CD4-positive, alpha-beta memory T cell (primary cell): ENCODE measurements around the gene POFUT2. TPM values are rescaled to one million over a fixed set of nuclear protein-coding genes. Genes with fewer than 3 reads are reported as not detected.

Experiments used
- CTCF ChIA-PET: fragments of 350-600 bp; sonication (Branson Sonifier 250); formaldehyde crosslinking; loops from one replicate; lab custom pipeline; 2021; ENCODE audit warnings: inconsistent platforms; ENCODE audit not compliant: partially characterized antibody; lab: Charles Lee
- POLR2A ChIA-PET: fragments of 350-600 bp; sonication (Branson Sonifier 250); formaldehyde crosslinking; loops from one replicate; lab custom pipeline; 2021; ENCODE audit not compliant: partially characterized antibody; lab: Charles Lee
- DNase-seq, 5 donors: peaks; one replicate each; pipeline versions ENCODE4 v3.0.0 to v3.0.0-alpha.2; 2020 to 2022; ENCODE audit warnings: mixed read lengths in 1 of 5
- H3K27ac ChIP-seq: one replicate; pipeline ENCODE4 v1.7.0; 2013; ENCODE audit warnings: low read depth, low read length
- H3K27me3 ChIP-seq: 2 replicates; pipeline ENCODE4 v1.7.0; 2013; ENCODE audit warnings: mild to moderate bottlenecking, low read length, moderate library complexity; ENCODE audit not compliant: insufficient read depth
- H3K36me3 ChIP-seq: 2 replicates; pipeline ENCODE4 v1.7.0; 2013; ENCODE audit warnings: mild to moderate bottlenecking, low read length, moderate library complexity; ENCODE audit not compliant: insufficient read depth
- H3K4me1 ChIP-seq: 2 replicates; pipeline ENCODE4 v1.7.0; 2013; ENCODE audit warnings: mild to moderate bottlenecking, low read length, moderate library complexity; ENCODE audit not compliant: insufficient read depth
- H3K4me3 ChIP-seq, 2 donors: one replicate each; pipeline ENCODE4 v1.7.0; 2013; ENCODE audit warnings: low read length in 2 of 2, mild to moderate bottlenecking in 1 of 2
- H3K9me3 ChIP-seq, 2 donors: one replicate each; pipeline ENCODE4 v1.7.0; 2013; ENCODE audit warnings: low read length in 2 of 2, control low read depth in 1 of 2; ENCODE audit not compliant: control insufficient read depth in 1 of 2
- H3K27ac Mint-ChIP-seq, 7 donors: one replicate each; pipeline ENCODE4 v1.8.0; 2020 to 2021; ENCODE audit warnings: mixed read lengths in 7 of 7, mild to moderate bottlenecking in 6 of 7, inconsistent platforms in 3 of 7, moderate library complexity in 3 of 7
- H3K27me3 Mint-ChIP-seq, 2 donors: one replicate each; pipeline ENCODE4 v1.8.0; 2020 to 2021; ENCODE audit warnings: mixed read lengths in 2 of 2
- H3K36me3 Mint-ChIP-seq, 2 donors: one replicate each; pipeline ENCODE4 v1.8.0; 2020 to 2021; ENCODE audit warnings: mixed read lengths in 2 of 2, inconsistent platforms in 1 of 2, mild to moderate bottlenecking in 1 of 2
- H3K4me1 Mint-ChIP-seq, 4 donors: one replicate each; pipeline ENCODE4 v1.8.0; 2020 to 2021; ENCODE audit warnings: mixed read lengths in 4 of 4, mild to moderate bottlenecking in 1 of 4
- H3K4me3 Mint-ChIP-seq, 8 donors: one replicate each; pipeline ENCODE4 v1.8.0; 2020 to 2021; ENCODE audit warnings: mixed read lengths in 8 of 8, mild to moderate bottlenecking in 7 of 8, moderate library complexity in 6 of 8, inconsistent platforms in 3 of 8
- H3K9me3 Mint-ChIP-seq, 8 donors: one replicate each; pipeline ENCODE4 v1.8.0; 2020 to 2021; ENCODE audit warnings: mixed read lengths in 8 of 8, mild to moderate bottlenecking in 5 of 8, inconsistent platforms in 3 of 8, moderate library complexity in 1 of 8
- intact Hi-C: fragments of 100-400 bp; cut with micrococcal nuclease; formaldehyde crosslinking; loops from one replicate; pipeline ENCODE4 v1.15.1; 2023
- polyA plus RNA-seq, 2 donors: library from polyadenylated mRNA; unstranded; fragments of 300-500 nt; fragmentation: Illumina TruSeq; gene quantifications; one replicate each; pipeline ENCODE4 v1.2.3, GENCODE V29; 2021
- total RNA-seq, 2 experiments: library from RNA; stranded (reverse); gene quantifications; one replicate each; pipeline ENCODE4 v1.2.3, GENCODE V29; 2021

Gene POFUT2
- total and polyA plus RNA-seq, 4 experiments from 2014 or later = 2.8 to 40.8 (median 22.9) TPM

DNA sequence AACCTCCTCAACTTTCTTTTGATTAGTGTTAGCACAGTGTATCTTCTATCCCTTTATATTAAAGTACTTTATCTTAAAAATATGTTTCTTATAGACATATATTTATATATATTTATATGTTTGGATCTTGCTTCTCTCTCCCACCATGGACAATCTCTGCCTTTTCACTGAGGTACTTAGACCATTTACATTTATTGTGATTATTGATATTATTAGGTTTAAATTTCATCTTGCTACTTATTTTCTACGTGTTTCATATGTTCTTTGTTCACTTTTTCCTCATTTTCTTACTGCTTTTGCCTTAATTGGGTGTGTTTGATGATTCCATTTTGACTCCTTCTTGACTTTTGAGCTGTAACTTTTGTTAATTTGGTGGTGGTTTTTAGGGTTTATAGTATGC, 70.7 kb downstream of the POFUT2 start:
- ChIA-PET CTCF (no interaction called here), POLR2A (no interaction called here)
- Histone ChIP-seq H3K36me3 (peaks cover 9% of the 10 kb centered on the region), H3K4me1 (no peaks in the 10 kb centered on the region), H3K27ac (no peak overlapping the region), H3K4me3 (no peak overlapping the region), H3K27me3 (no peaks in the 10 kb centered on the region), H3K9me3 (no peaks in the 10 kb centered on the region)
- Mint-ChIP-seq H3K27ac (peak overlapping the region in 1 of 7 donors; percentile 6), H3K4me1 (peaks cover 0 to 9% (median 5%) of the 10 kb centered on the region in 4 donors), H3K36me3 (peaks cover 46 to 58% of the 10 kb centered on the region in 2 donors), H3K27me3 (no peaks in the 10 kb centered on the region), H3K4me3 (no peak overlapping the region), H3K9me3 (peaks cover 0 to 16% (median 10%) of the 10 kb centered on the region in 8 donors)
- no peak for DNase-seq
- intact Hi-C loops = no loop called here

GRCh38 chr21:45215213-45215612, 72.5 kb downstream of the POFUT2 start:
- H3K27ac Mint-ChIP-seq = no peak overlapping the region

More at GRCh38 chr21:45215213-45215612, 72.5 kb downstream of the POFUT2 start:
- Histone ChIP-seq H3K4me1 (no peaks in the 10 kb centered on the region), H3K27ac (no peak overlapping the region), H3K9me3 (no peaks in the 10 kb centered on the region), H3K27me3 (no peaks in the 10 kb centered on the region), H3K4me3 (no peak overlapping the region), H3K36me3 (peaks cover 9% of the 10 kb centered on the region)
- H3K36me3 Mint-ChIP-seq = peaks cover 47 to 54% of the 10 kb centered on the region in 2 donors
- H3K4me1 Mint-ChIP-seq = peaks cover 0 to 9% (median 4%) of the 10 kb centered on the region in 4 donors
- no peak overlapping the region for H3K4me3 Mint-ChIP-seq
- ChIA-PET POLR2A (interaction anchor here (1.5 kb wide), 1 partner anchor 9 kb away, joined by 3 read pairs; no protein-coding TSS in a partner anchor), CTCF (no interaction called here)
- H3K9me3 Mint-ChIP-seq = peaks cover 0 to 16% (median 10%) of the 10 kb centered on the region in 8 donors
- DNase-seq = no peak
- intact Hi-C loops = no loop called here
- no peaks in the 10 kb centered on the region for H3K27me3 Mint-ChIP-seq

Other genes starting within 250 kb of the POFUT2 start
- gene ADARB1, start 213.3 kb downstream of the POFUT2 start, total RNA-seq = 10 to 100 TPM; 49.7 to 50.0 TPM
- 10 to 100 TPM in 1 of 2 donors, 1 to 10 TPM in 1; 4.6 to 12.2 TPM for gene ADARB1, start 213.3 kb downstream of the POFUT2 start, polyA plus RNA-seq
- 1 to 10 TPM; 4.2 to 4.5 TPM for gene COL18A1, start 117.3 kb upstream of the POFUT2 start, total RNA-seq
- gene COL18A1, start 117.3 kb upstream of the POFUT2 start, polyA plus RNA-seq = 1 to 10 TPM in 1 of 2 donors, under 1 TPM in 1; 0.43 to 3.4 TPM